HEK293T (cell line): Measurements from ENCODE around the gene SLC15A1.
"Not testable (repeated sequence)": the region's sequence is repeated elsewhere in the genome, so short reads cannot be mapped to it uniquely, and the experiment has no call there.

Experiments used
- ARNT ChIP-seq: fragments of 450-650 bp; IDR thresholded peaks from 2 replicates; pipeline ENCODE4 v1.6.1; 2017; ENCODE audit warnings: mild to moderate bottlenecking
- BHLHE40 ChIP-seq: fragments of 450-650 bp; IDR thresholded peaks from 2 replicates; pipeline ENCODE4 v1.6.1; 2016; ENCODE audit warnings: mild to moderate bottlenecking, moderate library complexity, borderline replicate concordance
- CTBP1 ChIP-seq: fragments of 450-650 bp; IDR thresholded peaks from 2 replicates; pipeline ENCODE4 v1.6.1; 2016; ENCODE audit warnings: borderline replicate concordance
- ELF4 ChIP-seq: fragments of 450-650 bp; IDR thresholded peaks from 2 replicates; pipeline ENCODE4 v1.6.1; 2017; ENCODE audit warnings: antibody characterized with exemption
- FOXA1 ChIP-seq: fragments of 450-650 bp; IDR thresholded peaks from 2 replicates; pipeline ENCODE4 v1.6.1; 2016; ENCODE audit warnings: mild to moderate bottlenecking
- FOXK2 ChIP-seq: fragments of 450-650 bp; IDR thresholded peaks from 2 replicates; pipeline ENCODE4 v1.6.1; 2016; ENCODE audit warnings: mild to moderate bottlenecking
- FOXM1 ChIP-seq: fragments of 450-650 bp; IDR thresholded peaks from 2 replicates; pipeline ENCODE4 v1.6.1; 2017; ENCODE audit warnings: mild to moderate bottlenecking, borderline replicate concordance
- HDGF ChIP-seq: fragments of 450-650 bp; IDR thresholded peaks from 2 replicates; pipeline ENCODE4 v1.6.1; 2017; ENCODE audit warnings: antibody characterized with exemption, borderline replicate concordance
- NFRKB ChIP-seq: fragments of 450-650 bp; IDR thresholded peaks from 2 replicates; pipeline ENCODE4 v1.6.1; 2016; ENCODE audit warnings: mild to moderate bottlenecking, moderate library complexity
- PKNOX1 ChIP-seq: fragments of 450-650 bp; IDR thresholded peaks from 2 replicates; pipeline ENCODE4 v1.6.1; 2016
- SP1 ChIP-seq: fragments of 450-650 bp; IDR thresholded peaks from 2 replicates; pipeline ENCODE4 v1.6.1; 2017
- SUZ12 ChIP-seq: fragments of 450-650 bp; IDR thresholded peaks from 2 replicates; pipeline ENCODE4 v1.6.1; 2016; ENCODE audit warnings: mild to moderate bottlenecking
- ZNF384 ChIP-seq: fragments of 450-650 bp; IDR thresholded peaks from 2 replicates; pipeline ENCODE4 v1.6.1; 2016

GRCh38 chr13:98638352-98638751 is 114.1 kb downstream of the SLC15A1 start:
- not testable (repeated sequence) for TF ChIP-seq SP1, PKNOX1, FOXA1, ZNF384, FOXM1, FOXK2, ARNT, HDGF, SUZ12, CTBP1, BHLHE40, ELF4, NFRKB
